Activated naive CD8-positive, alpha-beta T cell treated with anti-CD3 and anti-CD28 coated beads for 36 hours (primary cell): ENCODE results near the gene SLC37A2. TPM values are rescaled to one million over a fixed set of nuclear protein-coding genes. Genes with fewer than 3 reads are reported as not detected.
"Not testable (repeated sequence)": the region's sequence is repeated elsewhere in the genome, so short reads cannot be mapped to it uniquely, and the experiment has no call there.

Experiments used
- DNase-seq: peaks from one replicate; pipeline ENCODE4 v3.0.0; 2021
- H3K27ac Mint-ChIP-seq: one replicate; pipeline ENCODE4 v1.8.0; 2022; ENCODE audit warnings: mild to moderate bottlenecking, moderate library complexity, mixed read lengths
- H3K27me3 Mint-ChIP-seq: one replicate; pipeline ENCODE4 v1.8.0; 2022; ENCODE audit warnings: mild to moderate bottlenecking, mixed read lengths
- H3K36me3 Mint-ChIP-seq: one replicate; pipeline ENCODE4 v1.8.0; 2021; ENCODE audit warnings: mild to moderate bottlenecking, mixed read lengths
- H3K4me1 Mint-ChIP-seq: one replicate; pipeline ENCODE4 v1.8.0; 2021; ENCODE audit warnings: mixed read lengths
- H3K4me3 Mint-ChIP-seq: one replicate; pipeline ENCODE4 v1.8.0; 2022; ENCODE audit warnings: mild to moderate bottlenecking, moderate library complexity, mixed read lengths
- H3K9me3 Mint-ChIP-seq: one replicate; pipeline ENCODE4 v1.8.0; 2022; ENCODE audit warnings: mixed read lengths
- total RNA-seq, 2 experiments: library from RNA; stranded (reverse); gene quantifications; one replicate each; pipeline ENCODE4 v1.2.3, GENCODE V29; 2021

Gene SLC37A2
- total RNA-seq = under 1 TPM; 0.47 to 0.50 TPM

- peak; percentile 60 for DNase-seq
- Mint-ChIP-seq H3K36me3 (no peaks in the 10 kb centered on the region), H3K9me3 (no peaks in the 10 kb centered on the region), H3K27ac (no peak within 1 kb of the TSS), H3K4me1 (peaks cover 12% of the 10 kb centered on the region), H3K27me3 (peaks cover 57% of the 10 kb centered on the region), H3K4me3 (peak within 1 kb of the TSS; percentile 76)
These were observed at the start of gene SLC37A2 for GRCh38 chr11:125062931-125063428. Gene SLC37A2 (plus strand): TSS chr11:125063305. CDS start chr11:125063368, 63 bp downstream.

- no peak overlapping the region for H3K27ac Mint-ChIP-seq
- no peaks in the 10 kb centered on the region for H3K27me3 Mint-ChIP-seq
- H3K36me3 Mint-ChIP-seq = peaks cover 7% of the 10 kb centered on the region
- no peaks in the 10 kb centered on the region for H3K4me1 Mint-ChIP-seq
- H3K4me3 Mint-ChIP-seq = no peak overlapping the region
- no peak for DNase-seq
- H3K9me3 Mint-ChIP-seq = peaks cover 6% of the 10 kb centered on the region
These were observed 46.7 kb upstream of the SLC37A2 start for GRCh38 chr11:125016413-125016812.

DNA sequence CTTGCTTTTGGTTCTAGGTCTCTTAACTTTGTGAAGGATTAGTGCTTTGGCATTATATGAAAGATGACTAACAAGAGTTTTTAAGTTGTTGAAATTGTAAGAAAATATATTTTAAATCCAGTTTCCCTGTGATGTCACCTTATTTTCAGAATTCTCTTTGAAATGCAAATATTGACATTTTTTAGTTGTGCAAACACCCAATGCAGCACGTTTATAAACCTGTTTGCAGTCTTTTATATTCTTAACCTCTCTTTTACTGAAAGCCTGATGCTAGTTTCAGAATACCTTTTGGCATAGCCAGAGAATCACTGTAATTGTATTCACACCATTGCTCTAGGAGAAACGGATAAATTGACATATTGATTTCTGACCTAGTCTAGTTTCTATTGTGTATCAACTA lies 42.8 kb upstream of the SLC37A2 start:
- DNase-seq = no peak
- Mint-ChIP-seq H3K4me3 (no peak overlapping the region), H3K27me3 (no peaks in the 10 kb centered on the region), H3K27ac (no peak overlapping the region), H3K9me3 (no peaks in the 10 kb centered on the region), H3K4me1 (no peaks in the 10 kb centered on the region), H3K36me3 (no peaks in the 10 kb centered on the region)

DNA sequence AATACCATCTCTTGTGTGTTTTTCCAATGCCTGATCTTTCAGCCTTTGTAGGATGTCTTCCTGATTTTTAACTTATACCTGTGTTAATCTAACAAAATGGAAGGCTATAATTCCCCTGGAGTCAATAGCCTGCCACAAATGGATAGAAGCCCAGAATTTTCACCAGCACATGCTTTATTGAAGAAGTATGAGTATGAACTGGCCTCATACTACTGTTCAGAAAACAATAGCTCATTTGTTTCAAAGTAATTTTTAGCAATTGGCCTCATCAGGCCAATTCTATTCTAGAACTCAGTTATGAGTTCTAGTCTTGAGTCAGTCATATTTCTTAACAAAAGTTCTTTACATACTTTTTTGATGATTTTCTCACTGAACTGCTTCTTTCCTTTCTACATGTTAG lies 40.6 kb upstream of the SLC37A2 start:
- H3K36me3 Mint-ChIP-seq = peaks cover 4% of the 10 kb centered on the region
- no peaks in the 10 kb centered on the region for H3K27me3 Mint-ChIP-seq
- H3K4me3 Mint-ChIP-seq = no peak overlapping the region
- no peaks in the 10 kb centered on the region for H3K4me1 Mint-ChIP-seq
- H3K27ac Mint-ChIP-seq = no peak overlapping the region
- peaks cover 1% of the 10 kb centered on the region for H3K9me3 Mint-ChIP-seq
- no peak for DNase-seq

DNA sequence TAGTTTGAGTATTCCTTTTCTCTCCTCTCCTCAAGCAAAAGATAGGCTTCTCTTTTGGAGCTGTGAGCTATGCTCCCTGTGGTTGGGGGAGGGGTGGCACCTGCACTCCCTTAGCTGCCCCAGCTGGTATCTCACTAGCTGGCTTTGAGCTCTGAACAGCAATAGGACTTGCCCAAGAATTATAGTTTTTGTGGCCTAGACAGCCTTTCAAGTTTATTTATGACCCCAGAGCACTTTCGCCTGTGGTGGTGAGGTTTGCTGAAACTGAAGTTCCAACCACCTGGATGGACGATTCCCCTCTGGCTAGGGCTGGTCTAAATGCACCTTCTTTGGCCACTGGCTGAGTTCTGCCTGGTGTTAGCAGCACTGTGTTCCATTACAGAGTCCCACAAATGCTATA lies 37.1 kb upstream of the SLC37A2 start:
- Mint-ChIP-seq H3K9me3 (peaks cover 2% of the 10 kb centered on the region), H3K27ac (no peak overlapping the region)

GRCh38 chr11:125029431-125029830 lies 33.7 kb upstream of the SLC37A2 start:
- H3K4me1 Mint-ChIP-seq, H3K4me3 Mint-ChIP-seq, H3K27me3 Mint-ChIP-seq, H3K27ac Mint-ChIP-seq, DNase-seq: not testable (repeated sequence)
- peaks cover 38% of the 10 kb centered on the region for H3K36me3 Mint-ChIP-seq
- peaks cover 15% of the 10 kb centered on the region for H3K9me3 Mint-ChIP-seq

More for the DNA sequence above, 37.1 kb upstream of the SLC37A2 start:
- Mint-ChIP-seq H3K4me1 (no peaks in the 10 kb centered on the region), H3K36me3 (peaks cover 12% of the 10 kb centered on the region), H3K27me3 (no peaks in the 10 kb centered on the region), H3K4me3 (no peak overlapping the region)
- no peak for DNase-seq

- no peaks in the 10 kb centered on the region for H3K27me3 Mint-ChIP-seq
- no peak overlapping the region for H3K27ac Mint-ChIP-seq
- no peak overlapping the region for H3K4me3 Mint-ChIP-seq
- peaks cover 32% of the 10 kb centered on the region for H3K36me3 Mint-ChIP-seq
- DNase-seq = no peak
- peaks cover 17% of the 10 kb centered on the region for H3K9me3 Mint-ChIP-seq
- H3K4me1 Mint-ChIP-seq = peaks cover 8% of the 10 kb centered on the region
These were observed 26.2 kb upstream of the SLC37A2 start for GRCh38 chr11:125036933-125037332.

DNA sequence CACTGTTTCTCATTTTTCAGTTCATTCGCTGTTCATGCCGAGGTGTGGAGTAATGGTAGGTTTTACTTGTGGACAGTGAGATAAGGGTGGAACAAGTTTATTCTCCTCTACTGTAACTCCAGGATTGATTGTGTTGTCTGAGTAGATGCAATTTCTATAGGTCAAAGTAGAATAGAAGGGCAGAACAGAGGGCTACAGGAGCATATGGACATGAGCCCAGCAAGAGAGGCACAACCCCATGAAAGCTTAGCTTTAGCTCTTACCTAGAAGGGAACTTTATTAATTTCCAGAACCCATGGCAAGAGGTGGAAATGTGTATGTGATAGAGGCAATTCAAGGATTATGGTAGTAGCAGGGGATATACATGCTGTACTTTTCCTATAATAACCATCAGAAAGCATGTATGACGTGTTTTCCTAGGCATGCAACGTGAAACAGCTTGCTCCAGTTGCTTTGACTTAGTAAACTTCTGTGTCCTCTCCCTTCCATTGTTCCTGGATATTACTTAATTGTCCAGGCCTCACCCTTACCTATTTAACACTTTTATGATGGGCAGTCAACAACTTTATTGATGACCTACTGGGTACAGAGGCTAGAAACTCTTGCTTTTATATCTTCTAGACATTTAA lies 13.8 kb upstream of the SLC37A2 start:
- Mint-ChIP-seq H3K36me3 (peaks cover 7% of the 10 kb centered on the region), H3K4me1 (no peaks in the 10 kb centered on the region), H3K9me3 (peaks cover 3% of the 10 kb centered on the region), H3K27me3 (no peaks in the 10 kb centered on the region), H3K27ac (no peak overlapping the region), H3K4me3 (no peak overlapping the region)
- DNase-seq = no peak

DNA sequence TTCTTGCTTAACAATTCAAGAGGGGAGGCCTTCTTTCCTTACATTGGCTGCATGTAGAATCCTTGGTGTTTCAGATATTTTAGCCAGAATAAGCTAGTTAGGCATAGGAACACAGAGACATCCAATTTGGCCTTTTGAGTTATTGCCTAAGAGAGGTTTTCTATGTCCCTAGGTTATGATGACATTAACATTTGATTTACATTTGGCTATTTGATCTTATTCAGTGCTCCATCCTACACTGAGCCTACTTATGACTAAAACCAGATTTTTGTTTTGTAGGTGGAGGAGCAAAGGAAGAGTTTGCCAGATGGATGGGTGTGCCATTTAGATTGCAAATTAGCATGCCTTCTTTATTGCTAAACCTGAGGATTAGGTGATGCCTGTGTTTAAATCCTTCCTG lies 11.1 kb upstream of the SLC37A2 start:
- no peak overlapping the region for H3K4me3 Mint-ChIP-seq

GRCh38 chr11:125053167-125053566 lies 9.9 kb upstream of the SLC37A2 start:
- H3K36me3 Mint-ChIP-seq = no peaks in the 10 kb centered on the region
- DNase-seq = no peak
- H3K4me3 Mint-ChIP-seq = no peak overlapping the region
- no peaks in the 10 kb centered on the region for H3K4me1 Mint-ChIP-seq
- H3K27ac Mint-ChIP-seq = no peak overlapping the region
- H3K27me3 Mint-ChIP-seq = no peaks in the 10 kb centered on the region
- H3K9me3 Mint-ChIP-seq = no peaks in the 10 kb centered on the region

More for the DNA sequence above, 11.1 kb upstream of the SLC37A2 start:
- H3K27ac Mint-ChIP-seq = no peak overlapping the region
- no peaks in the 10 kb centered on the region for H3K4me1 Mint-ChIP-seq
- H3K36me3 Mint-ChIP-seq = no peaks in the 10 kb centered on the region
- H3K9me3 Mint-ChIP-seq = no peaks in the 10 kb centered on the region
- H3K27me3 Mint-ChIP-seq = no peaks in the 10 kb centered on the region
- no peak for DNase-seq

GRCh38 chr11:125055107-125055715 lies 7.9 kb upstream of the SLC37A2 start:
- Mint-ChIP-seq H3K4me1 (no peaks in the 10 kb centered on the region), H3K27me3 (peaks cover 4% of the 10 kb centered on the region), H3K9me3 (no peaks in the 10 kb centered on the region), H3K36me3 (no peaks in the 10 kb centered on the region), H3K27ac (no peak overlapping the region), H3K4me3 (no peak overlapping the region)
- DNase-seq = no peak

- not testable (repeated sequence) for H3K9me3 Mint-ChIP-seq, H3K36me3 Mint-ChIP-seq, H3K4me3 Mint-ChIP-seq, DNase-seq, H3K4me1 Mint-ChIP-seq, H3K27ac Mint-ChIP-seq, H3K27me3 Mint-ChIP-seq
These were observed 7.0 kb upstream of the SLC37A2 start for GRCh38 chr11:125056111-125056510.

DNA sequence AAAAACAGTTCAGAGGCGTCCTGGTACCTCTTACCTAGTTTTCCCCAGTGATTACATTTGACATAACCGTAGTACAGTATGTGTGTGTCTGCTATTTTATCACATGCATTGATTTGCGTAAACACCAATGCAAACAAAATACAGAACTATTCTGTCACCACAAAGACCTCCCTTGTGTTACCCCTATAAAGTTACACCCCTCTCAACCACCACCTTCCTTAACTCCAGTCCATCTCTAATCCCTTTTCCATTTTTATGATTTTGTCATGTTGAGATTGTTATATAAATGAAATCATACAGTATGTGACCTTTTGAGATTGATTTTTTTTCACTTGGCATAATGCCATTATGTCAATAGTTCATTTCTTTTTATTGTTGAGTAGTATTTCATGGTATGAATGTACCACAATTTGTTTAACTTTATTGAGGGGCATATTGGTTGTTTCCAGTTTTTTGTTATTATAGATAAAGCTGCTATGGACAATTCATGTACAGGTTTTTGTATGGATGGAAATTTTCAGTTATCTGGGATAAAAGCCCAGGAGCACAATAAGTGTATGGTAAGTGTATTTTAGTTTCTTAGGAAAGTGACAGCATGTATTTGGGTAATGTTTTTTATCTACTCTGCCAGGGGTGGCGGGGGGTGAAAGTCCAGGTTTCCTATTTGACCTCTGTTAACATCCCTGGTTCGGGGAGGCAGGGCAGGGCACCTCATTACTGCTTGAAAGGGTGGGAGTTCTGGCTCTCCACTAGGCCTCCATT lies 6.0 kb upstream of the SLC37A2 start:
- no peak for DNase-seq
- no peaks in the 10 kb centered on the region for H3K36me3 Mint-ChIP-seq
- H3K4me1 Mint-ChIP-seq = peaks cover 4% of the 10 kb centered on the region
- H3K27me3 Mint-ChIP-seq = peaks cover 12% of the 10 kb centered on the region
- H3K4me3 Mint-ChIP-seq = no peak overlapping the region
- no peaks in the 10 kb centered on the region for H3K9me3 Mint-ChIP-seq
- H3K27ac Mint-ChIP-seq = no peak overlapping the region

DNA sequence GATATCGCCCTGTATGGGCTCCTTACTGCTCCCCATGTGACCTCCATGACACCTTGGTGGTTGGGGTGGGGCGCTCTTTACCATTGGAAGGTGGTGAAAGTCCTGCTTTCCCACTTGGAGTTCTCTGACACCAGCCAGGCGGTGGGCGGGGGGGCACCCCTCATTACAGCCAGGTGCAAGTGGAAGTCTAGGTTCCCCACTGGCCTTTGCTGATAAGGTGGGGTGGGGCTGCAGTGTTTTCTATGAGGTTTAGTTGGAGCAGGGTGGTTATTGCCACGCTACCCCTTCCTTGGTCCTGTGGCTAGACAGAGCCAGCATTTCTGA lies 5.5 kb upstream of the SLC37A2 start:
- Mint-ChIP-seq H3K27ac (no peak overlapping the region), H3K4me1 (peaks cover 7% of the 10 kb centered on the region), H3K4me3 (no peak overlapping the region), H3K36me3 (no peaks in the 10 kb centered on the region), H3K27me3 (peaks cover 17% of the 10 kb centered on the region), H3K9me3 (no peaks in the 10 kb centered on the region)
- no peak for DNase-seq

DNA sequence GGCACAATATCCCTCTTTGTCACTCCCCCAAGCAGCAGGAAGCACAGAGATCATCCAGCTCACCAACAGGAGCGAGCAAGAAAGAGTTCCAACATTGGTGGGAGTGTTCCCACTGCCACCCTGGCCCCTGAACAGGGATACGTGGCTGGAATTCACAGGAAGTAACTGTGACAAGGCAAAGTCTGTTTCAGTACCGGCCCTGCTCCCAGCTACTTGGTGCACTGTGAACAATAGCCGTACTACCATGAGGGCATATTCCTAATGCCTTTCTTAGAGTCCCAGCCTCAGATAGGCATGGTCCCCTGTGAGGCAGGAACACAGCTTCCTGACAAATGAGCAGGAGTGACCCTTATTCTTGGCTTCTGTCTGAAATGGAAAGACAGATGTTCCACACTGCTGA lies 1.8 kb upstream of the SLC37A2 start:
- no peak for DNase-seq
- peaks cover 12% of the 10 kb centered on the region for H3K4me1 Mint-ChIP-seq
- H3K27ac Mint-ChIP-seq = no peak overlapping the region
- H3K27me3 Mint-ChIP-seq = peaks cover 47% of the 10 kb centered on the region
- H3K36me3 Mint-ChIP-seq = no peaks in the 10 kb centered on the region
- H3K4me3 Mint-ChIP-seq = no peak overlapping the region
- H3K9me3 Mint-ChIP-seq = no peaks in the 10 kb centered on the region
